ENCODE data around the gene SMARCA2.

SMARCA2 gene

GRCh38 chr9:1980387-1980786 lies 34.8 kb upstream of the SMARCA2 start:
- Histone ChIP-seq H3K4me3 (ENCODE audit: low read length) (no peak overlapping the region), H2AFZ (ENCODE audit: low read depth, low read length) (no peak overlapping the region)

GRCh38 chr9:1982074-1982473 lies 33.1 kb upstream of the SMARCA2 start:
- no peak overlapping the region for H2AFZ ChIP-seq (ENCODE audit: low read depth, low read length)

More at GRCh38 chr9:1980387-1980786, 34.8 kb upstream of the SMARCA2 start:
- Histone ChIP-seq H4K20me1 (ENCODE audit: insufficient read depth, low read length) (no peaks in the 10 kb centered on the region), H3K27ac (ENCODE audit: low read length) (no peak overlapping the region), H3K4me1 (ENCODE audit: low read length) (peaks cover 8% of the 10 kb centered on the region; the same call in 1 of the 2 replicates), H3K9me3 (ENCODE audit: insufficient read depth, low read length) (no peaks in the 10 kb centered on the region), H3K36me3 (replicated peaks; ENCODE audit: low read depth, low read length) (no peaks in the 10 kb centered on the region), H3K27me3 (ENCODE audit: low read depth, low read length) (no peaks in the 10 kb centered on the region), H3K9ac (ENCODE audit: low read length) (no peak overlapping the region), H3K79me2 (ENCODE audit: low read length) (no peaks in the 10 kb centered on the region), H3K4me2 (ENCODE audit: low read length) (no peak overlapping the region)
- TF ChIP-seq CTCF (IDR thresholded peaks at IDR 0.05; ENCODE audit: low read depth, low read length) = no peak
- no peak for TF ChIP-seq EZH2phosphoT487 (IDR thresholded peaks at IDR 0.05; ENCODE audit: low read depth)

GRCh38 chr9:1986341-1986740 lies 28.8 kb upstream of the SMARCA2 start:
- Histone ChIP-seq H2AFZ (ENCODE audit: low read depth, low read length) (no peak overlapping the region), H3K27me3 (ENCODE audit: low read depth, low read length) (no peaks in the 10 kb centered on the region), H3K9ac (ENCODE audit: low read length) (no peak overlapping the region), H3K4me1 (ENCODE audit: low read length) (peaks cover 8% of the 10 kb centered on the region; the same call in 1 of the 2 replicates), H3K9me3 (ENCODE audit: insufficient read depth, low read length) (no peaks in the 10 kb centered on the region), H4K20me1 (ENCODE audit: insufficient read depth, low read length) (no peaks in the 10 kb centered on the region), H3K4me3 (ENCODE audit: low read length) (no peak overlapping the region), H3K36me3 (replicated peaks; ENCODE audit: low read depth, low read length) (no peaks in the 10 kb centered on the region), H3K4me2 (ENCODE audit: low read length) (no peak overlapping the region), H3K79me2 (ENCODE audit: low read length) (no peaks in the 10 kb centered on the region), H3K27ac (ENCODE audit: low read length) (no peak overlapping the region)
- no peak for TF ChIP-seq EZH2phosphoT487 (IDR thresholded peaks at IDR 0.05; ENCODE audit: low read depth)
- TF ChIP-seq CTCF (IDR thresholded peaks at IDR 0.05; ENCODE audit: low read depth, low read length) = no peak

More at GRCh38 chr9:1982074-1982473, 33.1 kb upstream of the SMARCA2 start:
- no peak overlapping the region for H3K4me2 ChIP-seq (ENCODE audit: low read length)
- H3K79me2 ChIP-seq (ENCODE audit: low read length) = no peaks in the 10 kb centered on the region
- no peak overlapping the region for H3K4me3 ChIP-seq (ENCODE audit: low read length)
- H3K27ac ChIP-seq (ENCODE audit: low read length) = no peak overlapping the region
- H4K20me1 ChIP-seq (ENCODE audit: insufficient read depth, low read length) = no peaks in the 10 kb centered on the region
- H3K4me1 ChIP-seq (ENCODE audit: low read length) = peaks cover 8% of the 10 kb centered on the region; the same call in 1 of the 2 replicates
- TF ChIP-seq CTCF (IDR thresholded peaks at IDR 0.05; ENCODE audit: low read depth, low read length) = no peak
- TF ChIP-seq EZH2phosphoT487 (IDR thresholded peaks at IDR 0.05; ENCODE audit: low read depth) = no peak
- H3K36me3 ChIP-seq (replicated peaks; ENCODE audit: low read depth, low read length) = no peaks in the 10 kb centered on the region
- no peaks in the 10 kb centered on the region for H3K27me3 ChIP-seq (ENCODE audit: low read depth, low read length)
- H3K9ac ChIP-seq (ENCODE audit: low read length) = no peak overlapping the region
- H3K9me3 ChIP-seq (ENCODE audit: insufficient read depth, low read length) = no peaks in the 10 kb centered on the region

GRCh38 chr9:1989500-1989899 lies 25.6 kb upstream of the SMARCA2 start:
- Histone ChIP-seq H4K20me1 (ENCODE audit: insufficient read depth, low read length) (no peaks in the 10 kb centered on the region), H3K4me3 (ENCODE audit: low read length) (no peak overlapping the region), H3K4me2 (ENCODE audit: low read length) (no peak overlapping the region), H3K79me2 (ENCODE audit: low read length) (no peaks in the 10 kb centered on the region), H3K36me3 (replicated peaks; ENCODE audit: low read depth, low read length) (no peaks in the 10 kb centered on the region), H3K9ac (ENCODE audit: low read length) (no peak overlapping the region), H3K9me3 (ENCODE audit: insufficient read depth, low read length) (no peaks in the 10 kb centered on the region), H2AFZ (ENCODE audit: low read depth, low read length) (no peak overlapping the region), H3K4me1 (ENCODE audit: low read length) (no peaks in the 10 kb centered on the region), H3K27me3 (ENCODE audit: low read depth, low read length) (no peaks in the 10 kb centered on the region), H3K27ac (ENCODE audit: low read length) (no peak overlapping the region)
- TF ChIP-seq EZH2phosphoT487 (IDR thresholded peaks at IDR 0.05; ENCODE audit: low read depth) (no peak), CTCF (IDR thresholded peaks at IDR 0.05; ENCODE audit: low read depth, low read length) (no peak)

All from OCI-LY3 (cell line).